NCI-H2107 treated with DMSO at 0.1 percent for 48 hours (cell line): ENCODE measurements around the gene PAN2.
"Not testable (repeated sequence)": the region's sequence is repeated elsewhere in the genome, so short reads cannot be mapped to it uniquely, and the experiment has no call there.

Experiments used
- DNase-seq: peaks from one replicate; lab custom pipeline; 2025; ENCODE audit not compliant: unreplicated experiment; lab: John Stamatoyannopoulos, UW

PAN2 gene

DNA sequence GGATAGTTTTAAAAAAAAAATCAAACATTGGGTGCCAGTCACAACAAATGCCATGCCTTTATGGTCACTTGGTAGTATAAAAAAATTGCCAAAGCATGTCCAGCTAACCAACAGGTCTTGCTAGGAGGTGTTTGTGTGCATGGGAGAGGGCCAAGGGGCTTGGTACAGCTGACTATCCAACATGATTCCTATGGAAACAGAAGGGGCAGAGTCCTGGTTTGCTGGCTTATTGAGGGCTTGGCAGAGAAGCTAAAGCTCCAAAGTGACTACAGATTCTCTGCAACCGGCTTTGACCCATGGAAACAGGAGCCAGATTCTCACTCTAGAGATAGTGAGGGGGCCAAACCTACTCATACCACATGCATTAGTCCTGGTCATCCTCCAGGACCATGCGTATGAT lies 61.3 kb downstream of the PAN2 start:
- DNase-seq, result not testable (repeated sequence)

DNA sequence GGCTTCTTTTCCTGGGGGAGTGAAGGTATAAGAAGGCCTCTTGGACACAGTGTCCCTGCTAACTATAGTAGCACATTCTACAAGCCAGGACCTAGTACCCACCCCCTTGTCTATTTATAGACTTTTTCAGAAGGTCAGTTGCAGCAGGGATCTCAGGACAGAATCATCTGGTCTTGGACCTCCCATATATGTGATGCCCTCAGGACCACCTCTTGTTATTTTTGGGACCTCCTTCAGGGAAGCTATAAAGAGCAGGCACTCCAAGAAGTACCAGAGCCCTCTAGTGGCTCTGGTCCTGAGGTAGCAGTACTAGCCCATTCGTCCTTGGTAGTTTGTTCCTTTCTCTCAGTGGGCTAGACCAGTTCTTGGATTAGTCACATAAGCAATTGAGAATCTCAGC lies 62.8 kb downstream of the PAN2 start:
- DNase-seq, result no peak

DNA sequence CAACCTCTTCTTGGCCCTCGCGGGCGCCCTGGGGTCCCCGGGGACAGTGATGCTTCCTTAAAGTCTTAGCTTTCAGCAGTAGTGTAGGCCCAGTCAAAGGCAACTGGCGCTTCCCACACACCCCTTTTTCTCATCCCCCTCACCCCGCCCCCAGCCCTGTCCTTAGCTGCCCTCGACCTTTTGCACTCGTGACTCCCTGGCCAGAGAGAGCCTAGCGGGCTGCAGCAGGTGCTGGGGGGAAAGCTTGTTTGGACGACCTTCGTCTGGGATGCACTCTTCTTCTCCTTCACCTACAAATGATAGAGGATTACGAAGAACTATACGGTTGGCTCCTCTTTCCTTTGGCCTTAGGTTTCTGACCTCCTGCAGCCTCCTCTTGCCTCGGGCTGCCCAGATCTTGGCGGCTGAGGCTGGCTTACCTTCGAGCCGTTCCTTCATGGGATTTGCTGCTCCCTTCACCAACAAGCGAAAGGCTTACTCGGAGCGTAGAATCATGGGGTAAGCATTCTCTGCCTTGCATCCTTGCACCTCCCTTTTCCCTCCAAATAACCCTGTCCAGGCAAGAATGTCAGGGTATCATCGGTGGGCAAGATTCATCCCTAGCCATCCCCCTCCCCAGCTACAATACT lies 66.2 kb downstream of the PAN2 start:
- no peak for DNase-seq

DNA sequence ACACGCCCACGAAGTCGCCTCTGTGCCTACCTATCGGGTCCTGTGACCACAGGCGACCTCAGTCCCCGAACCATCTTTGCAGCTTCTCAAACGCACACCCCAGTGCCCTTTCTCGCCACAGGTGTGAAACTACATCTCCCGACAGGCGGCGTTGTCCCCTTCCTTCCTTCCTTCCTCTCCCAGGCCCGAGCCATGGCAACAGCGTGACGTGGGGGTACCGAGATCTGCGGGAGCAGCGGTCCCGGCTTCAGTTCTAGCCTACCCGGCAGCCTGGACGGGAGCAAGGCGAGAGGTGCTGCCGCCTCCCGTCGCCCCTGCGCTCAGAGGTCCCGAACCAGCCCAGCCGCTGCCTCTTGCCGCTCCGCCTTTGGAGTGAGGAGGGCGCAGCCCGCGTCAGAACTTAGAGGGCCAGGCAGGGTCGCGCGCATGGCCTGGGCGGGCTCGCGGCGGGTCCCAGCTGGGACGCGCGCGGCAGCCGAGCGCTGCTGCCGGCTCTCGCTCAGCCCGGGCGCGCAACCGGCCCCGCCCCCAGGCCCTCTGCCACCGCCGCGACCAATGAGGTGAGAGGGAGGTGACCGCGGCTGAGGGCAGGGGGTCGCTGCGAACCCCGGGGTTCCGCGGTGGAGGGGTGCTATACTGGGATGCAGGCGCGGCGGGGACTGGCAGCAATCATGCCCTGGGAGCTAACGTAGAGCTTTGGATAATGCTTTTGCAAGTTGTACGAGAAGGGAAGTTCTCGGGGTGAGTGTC lies 66.9 kb downstream of the PAN2 start, which contains the start of gene COQ10A:
Gene COQ10A, plus strand, starts transcription at position 250 of the 750 bp plus-strand sequence. Its CDS starts 177 bp downstream, at position 427.
- peak; percentile 80 for DNase-seq
